Testis (tissue), 3 donors: ENCODE results near the gene SDC3. TPM values are rescaled to one million over a fixed set of nuclear protein-coding genes. Genes with fewer than 3 reads are reported as not detected.

ENCODE experiments used
- DNase-seq: peaks from one replicate; pipeline ENCODE4 v3.0.0-alpha.2; 2019
- H3K27ac ChIP-seq, 2 donors: fragments of 200-600 bp; sonication (generic); one replicate each; pipeline ENCODE4 v1.5.1; 2019
- H3K27me3 ChIP-seq: fragments of 200-600 bp; sonication (generic); one replicate; pipeline ENCODE4 v1.5.1; 2019
- H3K36me3 ChIP-seq: fragments of 200-600 bp; sonication (generic); one replicate; pipeline ENCODE4 v1.5.1; 2017; ENCODE audit warnings: low read depth; ENCODE audit errors: missing control alignments
- H3K4me1 ChIP-seq: fragments of 200-600 bp; sonication (generic); one replicate; pipeline ENCODE4 v1.5.1; 2019
- H3K4me3 ChIP-seq, 2 donors: fragments of 200-600 bp; sonication (generic); one replicate each; pipeline ENCODE4 v1.5.1; 2017 to 2019
- H3K9me3 ChIP-seq: fragments of 200-600 bp; sonication (generic); one replicate; pipeline ENCODE4 v1.5.1; 2017
- CTCF ChIP-seq, 3 experiments: fragments of 450-650 bp in 2 of 3; fragments of 200-600 bp in 1 of 3; sonication (generic) in 1 of 3; IDR thresholded peaks; one replicate each; pipeline ENCODE4 v1.5.1; 2016 to 2019; ENCODE audit warnings: antibody characterized with exemption in 3 of 3, mild to moderate bottlenecking in 2 of 3, moderate library complexity in 1 of 3
- POLR2A ChIP-seq: fragments of 450-650 bp; IDR thresholded peaks from one replicate; pipeline ENCODE4 v1.6.1; 2017; ENCODE audit warnings: antibody characterized with exemption, mild to moderate bottlenecking, moderate library complexity
- WGBS, 2 donors: methylation state at CpG; one replicate each; pipeline ENCODE4 v1.1.5; 2018; 5-methylcytosine and 5-hydroxymethylcytosine counted together
- intact Hi-C: fragments of 100-400 bp; cut with DNase I; formaldehyde crosslinking; loops from one replicate; pipeline ENCODE4 v1.15.1; 2023; ENCODE audit warnings: low total_unique reads
- polyA plus RNA-seq: library from polyadenylated mRNA; stranded (reverse); fragments of 350-450 nt; fragmentation: Illumina TruSeq; extraction: RNeasy Lipid Tissue Mini Kit (QIAGEN cat#74804); gene quantifications from one replicate; pipeline ENCODE4 v1.2.3, GENCODE V29; 2014; ENCODE audit warnings: low read depth, low replicate concordance; ENCODE audit not compliant: insufficient read depth
- total RNA-seq, 2 donors: library from RNA; depleted of rRNA; stranded (reverse); fragments of >200 nt; gene quantifications; one replicate each; pipeline ENCODE4 v1.2.3, GENCODE V29; 2016

SDC3 gene
- total and polyA plus RNA-seq, 3 donors from 2014 or later, result 3.9 to 21.2 (median 6.9) TPM

DNA sequence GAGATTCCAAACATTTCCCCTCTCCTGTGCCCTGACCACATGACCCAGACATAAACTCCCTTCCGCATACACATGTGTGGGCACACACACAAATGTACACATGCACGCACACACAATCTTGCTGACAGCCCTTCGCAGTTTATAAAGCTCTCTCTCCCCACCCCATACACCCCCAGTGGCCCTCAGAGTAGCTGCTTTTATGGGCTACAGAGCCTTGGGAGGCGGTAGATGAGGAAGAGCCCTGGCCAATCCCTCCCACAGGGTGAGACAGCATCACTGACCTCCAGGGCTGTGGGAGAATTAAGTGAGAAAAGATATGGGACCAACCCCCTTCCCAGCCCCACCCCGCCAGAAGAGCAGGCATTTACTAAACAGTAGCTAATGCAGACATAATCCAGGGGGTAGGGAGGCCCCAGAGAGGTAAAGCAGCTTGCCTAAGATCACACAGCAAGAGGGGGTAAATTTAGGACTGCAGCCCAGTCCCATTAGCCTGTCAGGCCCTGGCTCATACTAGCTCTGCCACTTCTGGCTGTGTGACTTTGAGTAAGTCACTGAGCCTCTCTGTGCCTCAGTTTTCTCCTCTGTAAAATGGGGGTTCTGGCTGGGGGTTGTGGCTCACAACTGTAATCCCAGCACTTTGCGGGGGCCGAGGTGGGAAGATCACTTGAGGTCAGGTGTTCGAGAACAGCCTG is 5.1 kb downstream of the SDC3 start:
- 85 to 97% methylated on average over 7 to 8 of the region's 8 CpGs for WGBS, 2 donors
- no peaks in the 10 kb centered on the region for H3K36me3 ChIP-seq
- no peak overlapping the region for H3K4me3 ChIP-seq
- TF ChIP-seq POLR2A (no peak), CTCF (IDR thresholded peaks at IDR 0.05) (no peak)
- no peaks in the 10 kb centered on the region for H3K9me3 ChIP-seq
- no peaks in the 10 kb centered on the region for H3K4me1 ChIP-seq
- H3K27ac ChIP-seq, result no peak overlapping the region
- intact Hi-C loops, result no loop called here
- DNase-seq, result no peak
- H3K27me3 ChIP-seq, result no peaks in the 10 kb centered on the region

DNA sequence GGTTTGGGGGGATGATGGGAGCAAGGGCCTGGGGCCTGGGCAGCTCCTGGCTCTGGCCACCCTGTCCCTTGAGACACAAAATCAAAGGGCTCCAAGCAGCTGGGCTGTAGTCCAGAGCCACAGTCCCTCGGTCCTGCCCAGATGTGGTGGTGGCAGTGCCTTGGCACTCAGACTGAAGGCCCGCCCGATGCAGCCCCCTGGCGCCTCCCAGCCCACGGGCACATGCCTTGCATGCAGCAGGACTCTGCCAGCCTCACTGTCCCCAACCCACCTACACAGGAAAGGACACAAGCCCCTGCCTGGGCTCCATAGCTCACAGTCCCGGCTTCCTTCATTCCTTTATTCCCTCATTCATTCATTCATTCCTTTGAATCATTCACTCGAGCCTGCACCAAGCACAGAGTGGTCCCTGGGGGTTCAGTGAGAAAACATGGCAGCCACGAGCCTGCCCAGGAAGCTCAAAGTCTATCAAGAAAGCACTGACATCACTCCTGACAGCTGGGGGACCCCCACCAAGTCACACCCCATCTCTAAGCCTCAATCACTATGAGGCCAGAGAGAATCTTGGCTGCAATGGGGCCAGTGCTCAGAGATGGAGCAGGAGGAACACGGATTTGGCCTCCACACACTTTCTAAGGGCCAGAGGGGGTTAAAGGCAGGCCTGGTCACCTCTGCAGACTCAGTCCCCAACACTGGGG is 5.8 kb downstream of the SDC3 start:
- Histone ChIP-seq H3K9me3 (no peaks in the 10 kb centered on the region), H3K27me3 (no peaks in the 10 kb centered on the region), H3K36me3 (no peaks in the 10 kb centered on the region), H3K27ac (no peak overlapping the region), H3K4me1 (no peaks in the 10 kb centered on the region), H3K4me3 (no peak overlapping the region)
- WGBS, 2 donors, result 81 to 89% methylated on average over 6 to 9 of the region's 9 CpGs
- TF ChIP-seq POLR2A (no peak), CTCF (IDR thresholded peaks at IDR 0.05) (no peak)
- intact Hi-C loops, result no loop called here
- DNase-seq, result no peak

GRCh38 chr1:30901798-30902581 is 6.6 kb downstream of the SDC3 start:
- WGBS, 2 donors, result 63 to 77% methylated on average over 10 to 11 of the region's 11 CpGs
- no peak overlapping the region for H3K27ac ChIP-seq
- H3K27me3 ChIP-seq, result no peaks in the 10 kb centered on the region
- no peak for DNase-seq
- no peak overlapping the region for H3K4me3 ChIP-seq
- H3K36me3 ChIP-seq, result no peaks in the 10 kb centered on the region
- H3K4me1 ChIP-seq, result no peaks in the 10 kb centered on the region
- no peaks in the 10 kb centered on the region for H3K9me3 ChIP-seq
- intact Hi-C loops, result no loop called here
- TF ChIP-seq CTCF (IDR thresholded peaks at IDR 0.05) (no peak), POLR2A (no peak)

GRCh38 chr1:30900931-30901560 is 7.5 kb downstream of the SDC3 start:
- no peaks in the 10 kb centered on the region for H3K36me3 ChIP-seq
- H3K27me3 ChIP-seq, result no peaks in the 10 kb centered on the region
- H3K4me1 ChIP-seq, result no peaks in the 10 kb centered on the region
- no peak for DNase-seq
- no peaks in the 10 kb centered on the region for H3K9me3 ChIP-seq
- no peak overlapping the region for H3K27ac ChIP-seq
- H3K4me3 ChIP-seq, result no peak overlapping the region
- WGBS, 2 donors, result 71 to 100% methylated on average over 1 to 3 of the region's 3 CpGs
- TF ChIP-seq POLR2A (no peak), CTCF (IDR thresholded peaks at IDR 0.05) (no peak)
- intact Hi-C loops, result no loop called here
